Urothelium cell line (cell line): ENCODE measurements around the gene DPPA5.
"Not testable (repeated sequence)": the region's sequence is repeated elsewhere in the genome, so short reads cannot be mapped to it uniquely, and the experiment has no call there.

ENCODE experiments used
- DNase-seq: peaks from one replicate; pipeline ENCODE4 v3.0.0; 2011; ENCODE audit warnings: low spot score, mixed read lengths
- FAIRE-seq: peaks from 2 replicates; lab custom pipeline; 2011; peaks lifted over from hg19 to GRCh38; lab: Jason Lieb, UNC

DPPA5 gene

GRCh38 chr6:73308712-73309534, 45.2 kb downstream of the DPPA5 start:
- DNase-seq (peak; percentile 68), FAIRE-seq (no peak)

- FAIRE-seq, DNase-seq: not testable (repeated sequence)
Observed at GRCh38 chr6:73303773-73304172, 50.3 kb downstream of the DPPA5 start.
